NCI-H2107 (cell line): Measurements from ENCODE around the gene SH3PXD2A.

Experiments
- DNase-seq: peaks from one replicate; lab custom pipeline; 2025; lab: John Stamatoyannopoulos, UW

The SH3PXD2A gene, protein sequence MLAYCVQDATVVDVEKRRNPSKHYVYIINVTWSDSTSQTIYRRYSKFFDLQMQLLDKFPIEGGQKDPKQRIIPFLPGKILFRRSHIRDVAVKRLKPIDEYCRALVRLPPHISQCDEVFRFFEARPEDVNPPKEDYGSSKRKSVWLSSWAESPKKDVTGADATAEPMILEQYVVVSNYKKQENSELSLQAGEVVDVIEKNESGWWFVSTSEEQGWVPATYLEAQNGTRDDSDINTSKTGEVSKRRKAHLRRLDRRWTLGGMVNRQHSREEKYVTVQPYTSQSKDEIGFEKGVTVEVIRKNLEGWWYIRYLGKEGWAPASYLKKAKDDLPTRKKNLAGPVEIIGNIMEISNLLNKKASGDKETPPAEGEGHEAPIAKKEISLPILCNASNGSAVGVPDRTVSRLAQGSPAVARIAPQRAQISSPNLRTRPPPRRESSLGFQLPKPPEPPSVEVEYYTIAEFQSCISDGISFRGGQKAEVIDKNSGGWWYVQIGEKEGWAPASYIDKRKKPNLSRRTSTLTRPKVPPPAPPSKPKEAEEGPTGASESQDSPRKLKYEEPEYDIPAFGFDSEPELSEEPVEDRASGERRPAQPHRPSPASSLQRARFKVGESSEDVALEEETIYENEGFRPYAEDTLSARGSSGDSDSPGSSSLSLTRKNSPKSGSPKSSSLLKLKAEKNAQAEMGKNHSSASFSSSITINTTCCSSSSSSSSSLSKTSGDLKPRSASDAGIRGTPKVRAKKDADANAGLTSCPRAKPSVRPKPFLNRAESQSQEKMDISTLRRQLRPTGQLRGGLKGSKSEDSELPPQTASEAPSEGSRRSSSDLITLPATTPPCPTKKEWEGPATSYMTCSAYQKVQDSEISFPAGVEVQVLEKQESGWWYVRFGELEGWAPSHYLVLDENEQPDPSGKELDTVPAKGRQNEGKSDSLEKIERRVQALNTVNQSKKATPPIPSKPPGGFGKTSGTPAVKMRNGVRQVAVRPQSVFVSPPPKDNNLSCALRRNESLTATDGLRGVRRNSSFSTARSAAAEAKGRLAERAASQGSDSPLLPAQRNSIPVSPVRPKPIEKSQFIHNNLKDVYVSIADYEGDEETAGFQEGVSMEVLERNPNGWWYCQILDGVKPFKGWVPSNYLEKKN

DNA sequence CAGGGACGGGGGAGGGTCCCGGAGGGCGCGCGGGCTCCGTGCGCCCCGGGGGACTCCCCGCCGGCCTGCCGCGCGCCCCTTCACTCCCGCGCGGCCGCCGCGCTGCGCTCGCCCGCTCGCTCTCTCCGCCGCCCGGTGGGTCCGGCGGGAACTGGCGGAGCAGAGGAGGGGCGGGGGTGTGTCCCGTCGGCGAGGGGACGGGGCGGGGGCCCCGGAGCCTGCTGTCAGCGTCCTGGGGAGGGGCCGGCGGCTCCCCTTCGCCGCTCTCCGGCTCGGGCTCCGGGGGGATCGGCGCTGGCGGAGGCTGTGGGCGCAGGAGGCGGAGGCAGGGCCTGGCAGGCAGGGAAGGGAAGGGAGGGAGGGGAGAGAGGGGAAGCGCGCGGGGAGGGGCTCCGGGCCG lies at the start of gene SH3PXD2A:
Gene SH3PXD2A (minus strand): TSS at position 153 of the 400 bp plus-strand sequence. CDS start 310 bp downstream, outside the sequence.
- no peak for DNase-seq

GRCh38 chr10:103901299-103901698 lies 45.9 kb upstream of the SH3PXD2A start:
- no peak for DNase-seq

GRCh38 chr10:103899312-103899711 lies 43.9 kb upstream of the SH3PXD2A start:
- DNase-seq: no peak

DNA sequence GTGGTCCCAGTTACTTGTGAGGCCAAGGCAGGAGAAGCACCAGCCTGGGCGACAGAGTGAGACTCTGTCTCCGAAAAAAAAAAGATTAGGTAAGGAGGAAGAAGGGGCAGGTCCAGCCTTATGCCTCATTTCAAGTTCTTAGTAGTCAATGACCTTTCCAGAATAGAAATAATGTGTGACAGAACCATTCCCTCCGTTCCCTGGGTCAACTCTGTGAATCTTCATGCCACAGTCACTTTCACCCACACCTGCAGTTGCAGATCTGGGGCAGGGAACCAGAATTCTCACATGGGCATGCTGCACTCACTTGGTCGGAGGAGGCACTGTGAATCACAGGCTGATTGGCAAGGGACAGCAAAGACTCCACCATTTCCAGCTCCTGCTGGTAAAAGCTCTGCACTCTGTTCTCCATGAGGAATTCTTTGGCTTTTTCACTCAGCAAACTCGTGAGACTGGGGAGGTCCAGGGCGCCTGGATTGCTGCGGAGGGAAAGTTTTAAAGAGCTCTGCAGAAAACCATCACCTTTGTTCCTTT lies 41.9 kb upstream of the SH3PXD2A start:
- DNase-seq: no peak

DNA sequence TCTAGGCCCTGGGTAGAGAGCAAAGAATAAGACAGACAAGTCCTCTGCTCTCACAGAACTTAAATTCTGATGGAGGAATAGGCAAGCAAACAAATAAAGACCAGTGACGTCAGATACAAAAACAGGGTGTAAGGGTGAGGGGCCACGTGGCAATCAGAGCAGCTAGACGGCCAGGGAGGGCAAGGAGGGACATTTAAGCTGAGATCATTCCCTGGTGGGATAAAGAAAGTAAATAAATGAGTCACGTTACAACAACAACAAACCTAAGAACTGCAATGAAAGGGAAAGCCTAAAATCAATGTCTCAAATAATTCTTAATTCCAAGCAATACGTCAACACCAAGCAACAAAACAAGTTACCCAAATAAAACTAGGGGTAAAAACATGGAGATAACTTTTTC lies 40.8 kb upstream of the SH3PXD2A start:
- no peak for DNase-seq

DNA sequence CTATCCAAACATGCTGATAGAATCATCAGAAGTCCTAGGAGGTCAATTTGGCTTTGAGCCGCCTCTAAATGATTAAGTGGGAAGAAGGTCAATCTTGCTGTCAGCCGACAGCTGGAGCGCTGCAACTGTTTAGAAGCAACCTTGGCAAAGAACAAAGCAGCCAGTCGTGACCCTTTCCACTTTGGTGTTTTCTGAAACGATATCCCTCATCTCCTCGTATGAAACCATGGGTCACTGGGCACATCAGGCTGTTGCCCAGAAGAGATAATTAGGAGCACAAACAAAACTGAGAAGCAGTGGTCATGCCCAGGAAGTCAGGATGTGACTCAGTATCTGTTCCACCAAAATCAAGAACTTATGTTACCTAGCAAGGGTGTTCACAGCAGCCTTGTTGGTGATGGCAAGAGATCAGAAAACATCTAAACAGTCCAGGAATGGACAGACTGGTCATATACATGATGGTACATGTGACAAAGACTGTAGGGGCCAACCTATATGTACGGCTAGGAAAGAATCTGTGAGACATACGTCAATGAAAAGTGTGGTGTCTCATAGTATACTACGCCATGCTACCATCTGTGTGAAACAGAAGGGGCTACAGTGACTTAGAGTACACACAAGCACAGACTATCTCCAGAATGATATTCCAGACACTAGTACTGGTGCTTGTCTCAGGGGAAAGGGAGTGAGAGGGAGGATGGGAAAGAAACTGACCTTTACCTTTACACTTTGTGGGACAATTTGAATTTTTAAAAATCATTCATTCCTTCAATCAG lies 40.2 kb upstream of the SH3PXD2A start:
- no peak for DNase-seq

GRCh38 chr10:103894441-103894864 lies 39.1 kb upstream of the SH3PXD2A start:
- DNase-seq: no peak

GRCh38 chr10:103893817-103894216 lies 38.4 kb upstream of the SH3PXD2A start:
- DNase-seq: no peak

- DNase-seq: no peak
Observed at GRCh38 chr10:103892181-103892580, 36.8 kb upstream of the SH3PXD2A start.

GRCh38 chr10:103890688-103891087 lies 35.3 kb upstream of the SH3PXD2A start:
- DNase-seq: no peak

DNA sequence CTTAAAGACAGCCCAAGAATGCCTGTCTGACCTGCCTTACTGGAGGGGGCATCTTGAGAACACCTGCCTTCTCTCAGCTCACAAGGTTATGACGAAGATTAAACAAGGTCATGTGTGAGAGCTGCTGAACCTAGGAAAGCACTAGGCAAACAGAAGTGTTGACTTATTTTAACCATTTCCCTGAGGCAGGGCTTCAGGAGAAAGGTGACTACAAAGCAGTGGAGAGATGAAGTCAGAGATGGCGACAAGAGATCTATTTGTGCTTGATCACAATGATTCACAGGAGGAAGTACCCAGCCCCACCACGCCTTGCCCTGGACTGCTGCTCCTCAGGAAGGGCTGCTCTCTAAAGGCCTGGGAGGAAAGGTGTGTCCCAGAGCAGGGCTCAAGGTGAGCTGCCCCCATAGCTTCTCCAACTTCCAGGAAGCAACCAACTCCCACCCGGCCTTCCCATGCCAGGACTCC lies 34.9 kb upstream of the SH3PXD2A start:
- DNase-seq: no peak

DNA sequence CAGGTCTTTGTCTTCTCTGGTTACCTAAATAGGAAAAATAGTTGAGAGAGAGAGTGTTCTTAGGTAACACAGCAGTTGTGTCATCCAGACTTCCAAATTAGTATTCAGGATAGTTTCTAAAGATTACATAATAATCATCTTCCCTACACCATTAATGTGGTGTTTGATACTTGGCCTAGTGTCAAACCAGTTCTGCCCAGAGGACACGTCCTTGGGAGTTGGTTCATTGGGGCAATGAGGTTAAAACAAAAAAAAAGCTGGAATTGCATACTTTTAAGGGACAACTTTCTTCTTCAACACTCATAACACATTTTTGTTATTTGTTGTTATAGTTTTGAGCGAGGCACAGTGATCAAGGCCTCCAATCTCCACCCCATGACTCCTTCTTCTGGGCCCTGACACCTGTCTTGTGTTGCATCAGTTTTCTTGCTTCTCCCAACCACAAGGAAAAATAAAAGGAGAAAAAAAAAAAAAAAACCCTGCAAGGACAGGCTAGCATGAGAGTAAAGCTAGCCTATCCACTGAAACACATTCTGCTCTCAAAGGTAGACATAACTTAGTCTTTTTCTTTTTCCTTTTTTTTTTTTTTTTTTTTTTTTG lies 33.8 kb upstream of the SH3PXD2A start:
- no peak for DNase-seq

- no peak for DNase-seq
Observed at GRCh38 chr10:103888113-103888841, 32.9 kb upstream of the SH3PXD2A start.

- no peak for DNase-seq
Observed at GRCh38 chr10:103885617-103886016, 30.2 kb upstream of the SH3PXD2A start.

DNA sequence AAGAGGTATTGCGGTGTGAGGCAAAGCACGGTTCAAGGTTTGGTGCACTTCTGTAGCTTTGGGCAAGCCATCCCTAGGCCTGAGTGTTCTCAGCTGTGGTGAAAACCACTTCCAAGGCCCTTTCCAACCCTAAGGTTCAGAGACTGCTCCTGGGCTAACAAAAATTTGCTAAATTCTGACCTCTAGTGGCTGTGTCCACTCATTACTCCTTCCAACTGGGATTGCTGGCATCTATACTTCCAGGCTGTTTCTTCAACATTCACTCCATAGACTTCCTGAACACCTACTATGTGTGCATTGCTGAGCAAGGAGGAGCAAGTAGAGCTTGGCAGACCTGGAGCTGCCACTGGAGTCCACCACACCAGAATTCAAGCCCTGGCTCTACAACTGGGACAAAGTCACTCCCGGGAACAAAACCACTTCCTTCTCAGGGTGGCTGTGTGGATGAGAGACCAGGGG lies 29.3 kb upstream of the SH3PXD2A start:
- DNase-seq: no peak

- DNase-seq: no peak
Observed at GRCh38 chr10:103882285-103883007, 27.1 kb upstream of the SH3PXD2A start.

DNA sequence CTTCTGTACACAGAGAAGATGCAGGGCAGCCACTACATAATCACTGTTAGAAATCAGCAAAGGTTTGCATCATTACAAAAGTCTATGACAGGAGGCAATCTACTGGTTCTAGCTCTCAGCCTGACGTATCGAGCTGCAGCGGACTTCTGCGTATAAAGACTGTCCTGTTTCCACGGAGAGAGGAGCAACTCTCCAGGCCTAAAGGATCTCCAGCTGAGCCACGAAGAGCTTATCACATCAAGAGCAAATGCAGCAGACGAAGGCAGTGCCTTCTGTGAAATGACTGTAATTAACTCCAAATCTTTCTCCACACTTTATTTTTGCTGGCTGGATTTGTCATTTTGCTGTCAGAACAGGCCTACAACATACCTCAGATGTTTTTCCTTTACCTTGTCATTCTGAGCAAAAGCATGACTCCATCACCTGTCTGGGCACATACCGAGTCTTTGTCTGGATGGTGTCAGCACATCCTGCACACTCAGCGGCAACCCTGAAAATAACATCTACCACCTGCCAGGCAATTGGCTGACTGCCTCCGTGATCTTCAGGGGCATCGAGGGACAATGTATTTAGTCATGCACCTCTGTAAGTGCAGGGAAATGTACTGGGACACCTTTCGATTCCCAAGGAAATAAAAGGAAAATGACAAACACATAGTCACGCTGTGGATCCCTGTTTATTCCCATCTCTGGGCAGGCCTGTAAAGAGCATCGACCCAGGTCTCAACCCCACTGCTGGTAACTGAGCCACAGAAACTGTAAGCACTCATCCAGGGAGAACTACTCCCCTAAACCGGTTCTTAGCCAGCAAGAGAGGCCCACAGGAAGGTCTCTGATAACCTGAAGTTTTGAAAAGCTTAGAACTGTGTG lies 26.3 kb upstream of the SH3PXD2A start:
- peak; percentile 23 for DNase-seq

DNA sequence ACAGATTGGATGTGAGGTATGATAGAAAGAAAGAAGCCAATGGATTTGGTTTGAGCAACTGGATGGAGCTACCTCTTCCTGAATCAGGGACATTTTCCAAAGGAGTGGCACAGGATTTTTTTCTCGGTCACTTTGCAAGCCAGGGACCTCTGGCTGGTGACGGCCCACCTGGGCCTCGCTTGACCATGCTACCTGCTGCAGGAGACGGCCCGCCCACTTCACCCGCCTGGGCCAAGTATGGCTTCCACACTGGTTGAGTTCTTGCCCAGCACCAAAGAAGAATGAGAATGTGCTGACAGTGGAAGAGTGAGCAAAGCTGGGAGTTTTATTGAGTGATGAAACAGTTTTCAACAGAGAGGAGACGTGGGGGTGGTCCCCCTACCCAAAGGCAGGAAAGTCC lies 24.5 kb upstream of the SH3PXD2A start:
- no peak for DNase-seq
